ENCODE data around the gene EME2.

- peak; percentile 55 to 87 for TF ChIP-seq CTCF (conservative IDR thresholded peaks at IDR 0.05; ENCODE audit: low read depth in 2 of 2)
- TF ChIP-seq EZH2 (IDR thresholded peaks at IDR 0.05; ENCODE audit: low read depth, unreplicated experiment): no peak
- TF ChIP-seq POLR2AphosphoS5 (IDR thresholded peaks at IDR 0.05; ENCODE audit: low read depth): no peak
- no peak for TF ChIP-seq NANOG (IDR thresholded peaks at IDR 0.05; ENCODE audit: borderline replicate concordance)
- no peak for TF ChIP-seq REST (IDR thresholded peaks at IDR 0.05; ENCODE audit: unreplicated experiment)
- TF ChIP-seq EZH2phosphoT487 (IDR thresholded peaks at IDR 0.05; ENCODE audit: unreplicated experiment): no peak
- TF ChIP-seq CREB1 (CRISPR knock-in tag; IDR thresholded peaks at IDR 0.05; ENCODE audit: low read depth): no peak
- TF ChIP-seq JUNB (IDR thresholded peaks at IDR 0.05; ENCODE audit: unreplicated experiment): no peak
These were observed 49.0 kb upstream of the EME2 start for GRCh38 chr16:1723450-1724147.

All from GM23338 (cell line).